HepG2 (cell line): Measurements from ENCODE around the gene FAM3D.

Source experiments
- ATF7 ChIP-seq, 2 experiments: fragments of 450-650 bp in 1 of 2; sonication (generic) in 1 of 2; formaldehyde crosslinking in 1 of 2; IDR thresholded peaks; 2 replicates each; pipeline versions ENCODE4 v1.4.0 to v1.6.1; 2016 to 2020; ENCODE audit warnings: antibody characterized with exemption in 1 of 2, mild to moderate bottlenecking in 1 of 2, missing genetic modification reagents in 1 of 2
- GABPB1 ChIP-seq: IDR thresholded peaks from 2 replicates; pipeline ENCODE4 v1.6.1; 2016; ENCODE audit warnings: mild to moderate bottlenecking, missing genetic modification reagents, moderate library complexity, missing compliant biosample characterization
- IKZF1 ChIP-seq: fragments of 450-650 bp; IDR thresholded peaks from 2 replicates; pipeline ENCODE4 v1.7.1; 2016
- RCOR2 ChIP-seq: IDR thresholded peaks from 2 replicates; pipeline ENCODE4 v1.6.1; 2016; ENCODE audit warnings: missing biosample characterization, missing genetic modification reagents
- SP140L ChIP-seq: sonication (generic); formaldehyde crosslinking; IDR thresholded peaks from 2 replicates; pipeline ENCODE4 v1.4.0; 2020; ENCODE audit warnings: missing genetic modification reagents, borderline replicate concordance
- SRSF4 ChIP-seq: fragments of 200-400 bp; formaldehyde crosslinking; IDR thresholded peaks from one replicate; pipeline ENCODE4 v1.6.1; 2018; ENCODE audit warnings: mild to moderate bottlenecking, low read depth, low read length, moderate library complexity; ENCODE audit not compliant: poor library complexity, severe bottlenecking
- TF ChIP-seq, protein P1 (sequence below), 2 experiments: fragments of 450-650 bp in 1 of 2; sonication (generic) in 1 of 2; formaldehyde crosslinking; IDR thresholded peaks; 2 replicates each; pipeline versions ENCODE4 v1.5.0 to v1.8.0; 2020 to 2022; ENCODE audit warnings: mild to moderate bottlenecking in 1 of 2, missing genetic modification reagents in 1 of 2
- TF ChIP-seq, protein P2 (sequence below): sonication (generic); formaldehyde crosslinking; IDR thresholded peaks from 2 replicates; pipeline ENCODE4 v1.4.0; 2020; ENCODE audit warnings: missing genetic modification reagents, mild to moderate bottlenecking, borderline replicate concordance

- TF ChIP-seq ATF7 (IDR thresholded peaks at IDR 0.05) (no peak), ATF7 (CRISPR knock-in tag; IDR thresholded peaks at IDR 0.05) (no peak), SRSF4 (no peak), GABPB1 (CRISPR knock-in tag) (no peak), IKZF1 (no peak), SP140L (CRISPR knock-in tag) (no peak), RCOR2 (CRISPR knock-in tag) (no peak)
- TF ChIP-seq, protein P1, sequence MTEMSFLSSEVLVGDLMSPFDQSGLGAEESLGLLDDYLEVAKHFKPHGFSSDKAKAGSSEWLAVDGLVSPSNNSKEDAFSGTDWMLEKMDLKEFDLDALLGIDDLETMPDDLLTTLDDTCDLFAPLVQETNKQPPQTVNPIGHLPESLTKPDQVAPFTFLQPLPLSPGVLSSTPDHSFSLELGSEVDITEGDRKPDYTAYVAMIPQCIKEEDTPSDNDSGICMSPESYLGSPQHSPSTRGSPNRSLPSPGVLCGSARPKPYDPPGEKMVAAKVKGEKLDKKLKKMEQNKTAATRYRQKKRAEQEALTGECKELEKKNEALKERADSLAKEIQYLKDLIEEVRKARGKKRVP (CRISPR knock-in tag; IDR thresholded peaks at IDR 0.05) = no peak
- TF ChIP-seq, protein P2, sequence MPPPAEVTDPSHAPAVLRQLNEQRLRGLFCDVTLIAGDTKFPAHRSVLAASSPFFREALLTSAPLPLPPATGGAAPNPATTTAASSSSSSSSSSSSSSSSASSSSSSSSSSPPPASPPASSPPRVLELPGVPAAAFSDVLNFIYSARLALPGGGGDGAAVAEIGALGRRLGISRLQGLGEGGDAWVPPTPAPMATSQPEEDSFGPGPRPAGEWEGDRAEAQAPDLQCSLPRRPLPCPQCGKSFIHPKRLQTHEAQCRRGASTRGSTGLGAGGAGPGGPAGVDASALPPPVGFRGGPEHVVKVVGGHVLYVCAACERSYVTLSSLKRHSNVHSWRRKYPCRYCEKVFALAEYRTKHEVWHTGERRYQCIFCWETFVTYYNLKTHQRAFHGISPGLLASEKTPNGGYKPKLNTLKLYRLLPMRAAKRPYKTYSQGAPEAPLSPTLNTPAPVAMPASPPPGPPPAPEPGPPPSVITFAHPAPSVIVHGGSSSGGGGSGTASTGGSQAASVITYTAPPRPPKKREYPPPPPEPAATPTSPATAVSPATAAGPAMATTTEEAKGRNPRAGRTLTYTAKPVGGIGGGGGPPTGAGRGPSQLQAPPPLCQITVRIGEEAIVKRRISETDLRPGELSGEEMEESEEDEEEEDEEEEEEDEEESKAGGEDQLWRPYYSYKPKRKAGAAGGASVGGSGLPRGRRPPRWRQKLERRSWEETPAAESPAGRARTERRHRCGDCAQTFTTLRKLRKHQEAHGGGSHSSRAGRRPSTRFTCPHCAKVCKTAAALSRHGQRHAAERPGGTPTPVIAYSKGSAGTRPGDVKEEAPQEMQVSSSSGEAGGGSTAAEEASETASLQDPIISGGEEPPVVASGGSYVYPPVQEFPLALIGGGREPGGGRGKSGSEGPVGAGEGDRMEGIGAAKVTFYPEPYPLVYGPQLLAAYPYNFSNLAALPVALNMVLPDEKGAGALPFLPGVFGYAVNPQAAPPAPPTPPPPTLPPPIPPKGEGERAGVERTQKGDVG (CRISPR knock-in tag) = no peak
Observed at GRCh38 chr3:58621086-58621830, 45.3 kb downstream of the FAM3D start.
